ENCODE measurements around the gene SSTR3.

SSTR3 gene

GRCh38 chr22:37163575-37164504, 48.4 kb downstream of the SSTR3 start:
- peak; percentile 97 for DNase-seq

GRCh38 chr22:37163096-37163489, 49.2 kb downstream of the SSTR3 start:
- no peak for DNase-seq

- peak; percentile 97 for DNase-seq
Observed at GRCh38 chr22:37162221-37163095, 49.8 kb downstream of the SSTR3 start.

GRCh38 chr22:37161443-37161842, 50.8 kb downstream of the SSTR3 start:
- peak; percentile 82 for DNase-seq

GRCh38 chr22:37160027-37160426, 52.2 kb downstream of the SSTR3 start:
- DNase-seq: no peak

DNA sequence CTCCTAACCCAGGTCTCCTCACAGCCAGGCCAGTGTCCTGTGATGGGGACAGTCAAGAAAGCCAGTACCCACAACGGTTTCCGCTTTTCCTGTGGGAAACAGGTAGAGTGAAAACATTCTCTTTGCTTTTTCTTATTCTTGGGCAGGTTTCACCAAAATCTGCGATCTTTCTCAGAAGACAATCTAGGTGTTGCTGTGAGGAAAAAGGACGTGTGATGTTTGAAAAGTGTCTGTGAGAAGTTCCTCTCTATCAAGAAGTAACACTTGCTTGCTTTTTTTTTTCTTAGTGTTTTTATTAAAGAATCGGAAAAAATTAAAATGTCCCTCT, 53.4 kb downstream of the SSTR3 start:
- no peak for DNase-seq

- DNase-seq: no peak
Observed at GRCh38 chr22:37157516-37158285, 54.6 kb downstream of the SSTR3 start.

DNA sequence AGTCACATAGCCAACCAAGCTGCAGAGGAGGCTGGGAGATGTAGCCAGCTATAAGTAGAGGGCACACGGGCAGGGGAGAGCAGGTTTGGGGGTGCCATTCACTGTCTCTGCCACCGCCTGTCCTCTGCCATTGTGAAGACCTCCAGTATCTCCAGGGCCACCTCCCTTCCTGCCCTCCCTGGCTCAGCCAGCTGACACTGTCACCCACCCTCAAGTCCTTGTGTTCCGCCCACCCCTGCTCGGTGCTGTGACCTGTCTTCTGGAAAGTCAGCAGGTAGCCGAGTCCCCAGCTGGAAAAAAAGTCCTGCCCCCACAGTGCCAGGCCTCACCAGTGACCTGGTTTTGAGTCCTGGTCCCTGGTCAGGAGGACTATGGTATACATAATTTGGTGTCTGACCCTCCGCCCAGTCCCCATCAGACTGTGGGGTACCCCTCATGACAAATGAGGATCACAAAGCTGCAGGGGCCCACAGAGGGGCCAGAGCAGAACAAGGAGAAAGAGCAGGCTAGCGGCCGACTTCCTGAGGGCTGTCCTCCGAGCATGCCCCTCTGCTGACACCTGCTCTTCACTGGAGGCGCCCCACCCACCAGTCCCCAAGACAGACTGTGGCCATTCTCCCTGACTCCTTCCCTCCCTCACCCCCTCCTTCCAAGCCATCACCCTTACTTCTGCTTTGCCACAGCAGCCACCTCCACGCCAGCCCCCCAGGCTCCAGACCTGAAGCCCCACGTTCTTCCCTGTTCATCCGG, 55.4 kb downstream of the SSTR3 start:
- DNase-seq: no peak

DNA sequence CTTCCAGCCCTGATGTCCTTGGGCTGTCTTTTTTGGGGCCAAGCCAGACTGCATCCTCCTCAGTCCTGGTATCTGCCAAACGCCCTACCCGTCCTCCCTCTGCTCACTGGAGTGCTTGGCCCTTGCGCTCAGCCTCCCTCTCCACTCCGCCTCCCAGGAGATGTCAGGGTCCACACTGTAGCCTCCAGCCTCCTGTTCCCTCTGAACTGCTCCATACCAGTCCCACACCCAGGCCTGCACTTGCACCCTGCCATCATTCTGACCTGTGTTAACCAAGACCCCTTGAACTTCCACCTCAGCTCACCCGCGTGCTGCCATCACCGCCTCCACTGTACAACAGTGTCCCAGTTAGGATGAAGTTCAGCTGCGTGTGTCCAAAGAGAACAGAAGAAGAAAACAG, 56.3 kb downstream of the SSTR3 start:
- DNase-seq: no peak

DNA sequence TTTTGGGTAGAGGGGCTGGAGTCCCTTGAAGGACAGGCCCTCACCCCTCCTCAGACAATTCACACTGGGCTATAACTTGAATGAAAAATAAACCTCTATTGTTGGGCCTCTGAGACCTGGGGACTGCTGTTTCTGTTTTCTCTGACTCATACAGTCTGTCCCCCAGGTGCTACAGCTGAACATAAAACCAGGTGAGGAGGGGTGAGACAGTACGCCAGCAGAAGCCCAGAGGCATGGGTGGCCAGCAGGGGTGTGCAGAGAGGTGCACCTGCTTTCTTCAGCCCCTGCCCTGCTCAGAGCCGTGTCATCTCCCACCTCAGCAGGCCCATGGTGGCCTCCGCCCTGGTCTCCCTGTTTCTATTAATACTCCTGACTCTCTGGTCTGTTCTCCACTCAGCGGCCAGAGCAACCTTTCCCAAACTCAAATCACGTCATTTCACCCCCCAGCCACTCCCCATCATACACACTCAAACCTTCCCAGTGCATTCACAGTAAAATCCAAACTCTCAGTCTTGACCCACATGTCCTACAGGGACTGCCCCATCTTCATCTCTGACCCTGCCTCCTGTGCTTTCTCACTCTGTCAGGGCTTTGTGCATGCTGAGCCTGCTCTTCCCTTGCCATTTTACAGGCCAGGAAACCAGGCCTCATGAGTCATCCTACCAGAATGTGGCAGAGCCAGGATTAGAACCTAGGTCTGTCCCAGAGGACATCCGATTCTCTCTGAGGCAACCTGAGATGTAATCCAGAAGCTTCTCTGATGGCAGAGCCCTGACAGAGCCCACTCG, 57.2 kb downstream of the SSTR3 start:
- peak; percentile 86 for DNase-seq

Data from activated CD4-positive, alpha-beta T cell treated with anti-CD3 and anti-CD28 coated beads, Interleukin-10, Interleukin-2, amounts not matched to agents 100 ng/mL and 50 ng/mL, durations not matched to agents 16 hours and 8 hours (primary cell).